OCI-M2 (cell line): ENCODE results near the gene SGCE.

Experiments used
- DNase-seq: peaks from one replicate; lab custom pipeline; 2025; ENCODE audit not compliant: unreplicated experiment; lab: John Stamatoyannopoulos, UW

SGCE gene

DNA sequence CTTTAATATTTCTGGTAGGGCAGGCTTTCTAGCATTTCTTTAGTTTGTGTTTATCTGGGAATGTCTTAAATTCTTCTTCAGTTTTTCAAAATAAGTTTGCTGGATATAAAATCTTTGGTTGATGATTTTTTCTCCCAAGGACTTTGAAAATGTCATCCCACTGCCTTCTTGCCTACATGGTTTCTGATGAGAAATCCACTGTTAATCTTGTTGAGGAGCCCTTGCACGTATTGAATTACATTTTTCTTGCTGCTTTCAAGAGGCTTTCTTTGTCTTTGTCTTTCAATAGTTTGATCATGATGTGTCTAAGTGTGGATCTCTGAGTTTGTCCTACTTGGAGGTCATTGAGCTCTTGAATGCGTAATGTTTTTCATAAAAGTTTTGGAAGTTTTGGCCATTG lies 80.3 kb downstream of the SGCE start:
- no peak for DNase-seq

- DNase-seq = no peak
Measured at GRCh38 chr7:94571816-94572215, 84.1 kb downstream of the SGCE start.

GRCh38 chr7:94567396-94567795 lies 88.5 kb downstream of the SGCE start:
- DNase-seq = no peak

GRCh38 chr7:94565247-94565894 lies 90.6 kb downstream of the SGCE start:
- DNase-seq = no peak

- no peak for DNase-seq
Measured at GRCh38 chr7:94562525-94562924, 93.4 kb downstream of the SGCE start.

DNA sequence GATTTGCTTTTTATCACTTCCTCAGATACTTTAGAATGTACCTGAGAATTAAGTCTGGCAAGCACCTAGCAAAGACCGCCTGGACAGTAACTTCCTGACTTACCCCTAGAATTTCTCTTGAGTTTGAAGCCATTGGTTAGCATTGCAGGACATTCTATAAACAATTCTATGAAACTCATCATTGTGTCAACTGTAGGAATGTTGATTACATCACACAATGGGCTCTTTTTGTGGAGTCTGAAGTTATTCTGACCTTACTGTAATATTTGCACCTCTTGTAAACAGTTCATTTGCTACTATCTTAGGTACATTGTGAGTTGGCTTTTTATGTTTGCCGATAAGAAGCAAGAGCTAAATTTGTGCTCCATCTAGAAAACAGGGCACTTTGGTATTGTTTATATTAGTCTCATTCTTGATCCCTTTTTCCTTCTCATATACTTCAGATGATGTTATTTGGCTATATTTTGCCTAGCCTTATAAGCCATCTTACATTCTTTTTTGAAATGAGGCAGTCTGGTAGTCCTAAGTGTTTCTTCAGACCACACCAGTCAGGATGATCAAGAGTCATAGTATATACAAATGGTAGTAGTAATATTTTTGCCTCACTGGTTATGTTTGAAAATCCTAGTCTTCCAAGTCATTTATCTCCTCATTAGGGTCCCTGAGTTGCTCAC lies 94.0 kb downstream of the SGCE start:
- no peak for DNase-seq

- DNase-seq = no peak
Measured at GRCh38 chr7:94559972-94560371, 96.0 kb downstream of the SGCE start.

GRCh38 chr7:94557215-94557614 lies 98.7 kb downstream of the SGCE start:
- no peak for DNase-seq

- DNase-seq = no peak
Measured at GRCh38 chr7:94556028-94556427, 99.9 kb downstream of the SGCE start.

DNA sequence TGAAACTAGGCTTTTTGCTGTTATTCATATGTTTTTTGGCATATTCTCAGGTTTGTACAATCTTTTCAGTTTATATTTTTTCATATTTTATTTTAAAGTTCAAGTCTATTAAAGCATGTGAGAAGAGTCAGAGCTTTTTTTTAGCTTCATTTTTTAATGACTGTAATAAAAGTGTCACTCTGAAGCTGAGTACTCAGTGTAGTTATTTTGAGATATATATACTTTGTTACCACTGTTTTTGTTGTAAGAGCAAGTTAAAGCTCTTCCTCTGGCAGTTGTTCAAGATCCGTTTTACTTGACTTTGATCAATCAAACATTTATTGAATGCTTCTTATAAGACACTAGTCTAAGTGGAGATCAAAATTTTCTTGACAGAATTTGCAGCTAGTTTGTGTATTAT lies 108.8 kb downstream of the SGCE start:
- DNase-seq = no peak

GRCh38 chr7:94540428-94540827 lies 115.5 kb downstream of the SGCE start:
- DNase-seq = no peak
